Brain pericyte (primary cell): ENCODE results near the gene PKIG.

Experiments used
- DNase-seq: peaks from one replicate; pipeline ENCODE4 v3.0.0-alpha.2; 2012; ENCODE audit warnings: low read depth, low spot score

Gene PKIG

DNA sequence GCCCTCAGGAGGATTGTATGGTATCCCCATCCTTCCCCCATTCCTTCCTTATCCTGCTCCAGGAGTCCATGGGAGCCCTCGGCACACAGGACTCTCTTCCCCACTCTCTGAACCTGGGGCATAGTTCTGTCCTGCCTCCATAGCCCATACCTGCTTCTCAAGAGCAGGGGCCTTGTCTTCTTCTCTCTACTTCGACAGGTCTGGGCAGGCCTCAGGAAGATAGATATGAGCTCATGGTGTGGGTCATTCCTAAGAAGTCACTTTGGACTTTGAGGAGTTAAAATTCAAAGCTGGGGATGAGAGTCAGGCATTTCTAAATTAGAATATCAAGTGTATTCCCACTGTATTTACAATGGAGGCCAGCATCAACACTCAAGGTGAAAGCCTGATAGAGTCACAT is 77.6 kb downstream of the PKIG start:
- no peak for DNase-seq

DNA sequence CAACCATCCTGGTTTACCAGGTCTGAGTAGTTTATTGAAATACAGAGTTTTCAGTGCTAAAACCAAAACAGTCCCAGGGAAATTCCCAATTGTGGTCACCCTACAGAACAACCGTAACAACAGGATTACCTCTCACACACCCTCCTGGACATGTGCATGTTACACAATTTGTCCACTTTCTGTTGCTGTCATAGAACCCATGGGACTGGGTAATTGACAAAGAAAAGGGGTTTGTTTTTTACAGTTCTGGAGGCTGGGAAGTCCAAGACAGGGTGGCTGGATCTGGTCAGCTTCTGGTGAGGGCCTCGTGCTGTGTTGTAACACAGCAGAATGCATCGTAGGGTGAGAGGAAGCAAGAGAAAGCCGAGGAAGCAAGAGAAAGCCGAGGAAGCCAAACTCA is 78.2 kb downstream of the PKIG start:
- DNase-seq, result no peak

DNA sequence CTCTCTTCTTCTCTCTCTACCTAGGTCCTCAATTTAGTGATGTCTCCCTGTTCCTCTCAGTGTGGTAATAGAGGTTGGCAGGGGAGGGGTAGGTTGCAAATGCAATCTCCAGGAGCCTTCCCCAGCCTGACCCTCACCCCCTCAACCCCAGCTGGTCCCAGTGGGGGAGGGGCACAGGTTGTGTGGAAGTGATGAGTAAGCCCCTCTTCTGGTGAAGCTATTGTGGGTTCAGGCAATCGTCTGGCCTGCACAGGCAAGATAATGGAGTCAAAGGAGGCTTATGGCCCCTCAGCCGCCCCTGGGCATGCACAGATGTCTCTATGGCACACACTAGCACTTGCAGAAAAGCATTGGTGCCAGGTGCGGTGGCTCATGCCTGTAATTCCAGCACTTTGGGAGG is 79.9 kb downstream of the PKIG start:
- DNase-seq, result no peak

DNA sequence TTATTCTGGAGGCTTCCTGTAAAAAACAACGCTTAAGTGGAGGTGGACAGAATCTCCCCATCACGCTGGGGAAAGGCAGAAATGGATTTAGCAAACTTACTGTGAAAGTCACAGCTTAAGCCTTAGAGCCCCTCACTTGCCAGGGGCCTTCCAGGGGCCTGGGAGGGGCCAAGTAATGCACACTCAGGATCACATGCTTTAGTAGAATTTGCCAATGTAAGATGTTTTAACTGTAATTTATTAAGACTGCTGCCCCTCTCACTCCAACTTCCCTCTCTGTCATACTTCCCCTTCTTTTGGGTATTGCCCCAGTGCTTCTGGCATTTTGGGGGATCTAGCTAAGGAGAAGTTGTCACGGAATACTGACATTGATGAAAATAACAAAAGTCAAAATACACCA is 81.8 kb downstream of the PKIG start:
- no peak for DNase-seq

DNA sequence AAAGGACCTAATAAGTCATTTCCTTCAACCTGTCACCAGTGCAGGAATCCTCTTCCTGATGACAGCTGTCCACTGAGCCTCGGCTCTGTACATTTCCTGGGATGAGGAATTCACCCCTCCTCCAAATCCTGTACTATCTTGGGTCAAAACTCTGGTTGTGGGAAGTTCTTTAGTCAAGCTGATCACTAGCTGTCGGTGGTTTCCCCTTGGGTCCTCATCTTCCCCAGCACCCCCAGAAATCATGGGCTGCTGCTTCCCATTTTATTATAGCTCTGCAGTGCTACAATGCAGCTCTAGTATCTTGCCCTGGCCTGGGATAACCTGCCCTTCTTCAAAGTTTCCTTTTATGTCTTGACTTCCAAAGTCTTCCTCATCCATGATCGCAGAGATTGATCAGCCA is 83.7 kb downstream of the PKIG start:
- DNase-seq, result no peak
